C4-2B (cell line): ENCODE results near the gene BARHL1.

ENCODE experiments used
- CTCF ChIP-seq: fragments of 450-650 bp; conservative IDR thresholded peaks from 2 replicates; pipeline ENCODE4 v1.5.1; 2017; ENCODE audit warnings: mild to moderate bottlenecking
- ZFX ChIP-seq: fragments of 450-650 bp; IDR thresholded peaks from 2 replicates; pipeline ENCODE4 v1.6.1; 2017

GRCh38 chr9:132591244-132591643 is 8.8 kb downstream of the BARHL1 start:
- TF ChIP-seq CTCF (no peak), ZFX (no peak)
